ENCODE measurements around the gene ARHGEF39. TPM values are rescaled to one million over a fixed set of nuclear protein-coding genes. Genes with fewer than 3 reads are reported as not detected.

Gene ARHGEF39
- total and polyA plus RNA-seq, 4 donors: 0.25 to 1.8 (median 1.2) TPM

Small RNA genes within 50 kb of the gene (microRNA-seq; reads per million reads assigned to microRNA genes)
- 0 reads per million in 2 donors for gene MIR6852

Other genes with a start within 250 kb of the ARHGEF39 start
- 100 to 1,000 TPM in 1 of 2 donors, 10 to 100 TPM in 1; 65.8 to 112 TPM for gene RUSC2, start 175.1 kb downstream of the ARHGEF39 start, total RNA-seq
- 10 to 100 TPM; 11.0 to 58.3 TPM for gene RUSC2, start 175.1 kb downstream of the ARHGEF39 start, polyA plus RNA-seq
- gene TESK1, start 59.9 kb downstream of the ARHGEF39 start, total RNA-seq: 10 to 100 TPM; 52.1 to 58.2 TPM
- 10 to 100 TPM; 23.8 to 81.0 TPM for gene TESK1, start 59.9 kb downstream of the ARHGEF39 start, polyA plus RNA-seq
- gene CD72, start 46.8 kb downstream of the ARHGEF39 start, total RNA-seq: 10 to 100 TPM in 1 of 2 donors, 1 to 10 TPM in 1; 3.7 to 11.5 TPM
- 1 to 10 TPM; 1.6 to 3.4 TPM for gene CD72, start 46.8 kb downstream of the ARHGEF39 start, polyA plus RNA-seq
- 1 to 10 TPM in 1 of 2 donors, under 1 TPM in 1; 0.65 to 1.3 TPM for gene SIT1, start 14.3 kb downstream of the ARHGEF39 start, total RNA-seq
- 1 to 10 TPM; 1.0 to 1.1 TPM for gene SIT1, start 14.3 kb downstream of the ARHGEF39 start, polyA plus RNA-seq
- gene RMRP, start 7.2 kb downstream of the ARHGEF39 start, total RNA-seq: over 10,000 TPM; 14,949 to 16,694 TPM
- gene RMRP, start 7.2 kb downstream of the ARHGEF39 start, polyA plus RNA-seq: not detected
- 10 to 100 TPM; 53.7 to 79.6 TPM for gene CCDC107, start 6.9 kb downstream of the ARHGEF39 start, total RNA-seq
- gene CCDC107, start 6.9 kb downstream of the ARHGEF39 start, polyA plus RNA-seq: 100 to 1,000 TPM in 1 of 2 donors, 10 to 100 TPM in 1; 65.7 to 224 TPM
- 1 to 10 TPM; 4.3 to 8.8 TPM for gene CA9, start 8.7 kb upstream of the ARHGEF39 start, total RNA-seq
- under 1 TPM in 1 of 2 donors, not detected in 1; 0.79 TPM for gene CA9, start 8.7 kb upstream of the ARHGEF39 start, polyA plus RNA-seq
- 1,000 to 10,000 TPM; 1,614 to 5,973 TPM for gene TPM2, start 24.7 kb upstream of the ARHGEF39 start, total RNA-seq
- gene TPM2, start 24.7 kb upstream of the ARHGEF39 start, polyA plus RNA-seq: 1,000 to 10,000 TPM; 7,224 to 9,377 TPM
- gene TLN1, start 67.0 kb upstream of the ARHGEF39 start, total RNA-seq: 1,000 to 10,000 TPM in 1 of 2 donors, 100 to 1,000 TPM in 1; 735 to 1,271 TPM
- 100 to 1,000 TPM; 160 to 382 TPM for gene TLN1, start 67.0 kb upstream of the ARHGEF39 start, polyA plus RNA-seq
- gene CREB3, start 67.5 kb upstream of the ARHGEF39 start, total RNA-seq: 10 to 100 TPM; 39.5 to 51.3 TPM
- gene CREB3, start 67.5 kb upstream of the ARHGEF39 start, polyA plus RNA-seq: 10 to 100 TPM; 46.2 to 62.0 TPM
- 10 to 100 TPM; 83.8 to 83.9 TPM for gene GBA2, start 84.0 kb upstream of the ARHGEF39 start, total RNA-seq
- 100 to 1,000 TPM in 1 of 2 donors, 10 to 100 TPM in 1; 18.5 to 122 TPM for gene GBA2, start 84.0 kb upstream of the ARHGEF39 start, polyA plus RNA-seq
- gene RGP1, start 84.1 kb upstream of the ARHGEF39 start, total RNA-seq: 10 to 100 TPM; 30.0 to 32.4 TPM
- 10 to 100 TPM; 11.0 to 13.0 TPM for gene RGP1, start 84.1 kb upstream of the ARHGEF39 start, polyA plus RNA-seq
- gene MSMP, start 89.1 kb upstream of the ARHGEF39 start, total RNA-seq: 1 to 10 TPM; 2.0 TPM
- not detected for gene MSMP, start 89.1 kb upstream of the ARHGEF39 start, polyA plus RNA-seq
- gene NPR2, start 126.4 kb upstream of the ARHGEF39 start, total RNA-seq: 10 to 100 TPM; 39.7 to 45.6 TPM
- 10 to 100 TPM; 13.3 to 85.0 TPM for gene NPR2, start 126.4 kb upstream of the ARHGEF39 start, polyA plus RNA-seq
- gene SPAG8, start 147.1 kb upstream of the ARHGEF39 start, total RNA-seq: 1 to 10 TPM in 1 of 2 donors, under 1 TPM in 1; 0.71 to 3.0 TPM
- gene SPAG8, start 147.1 kb upstream of the ARHGEF39 start, polyA plus RNA-seq: 1 to 10 TPM in 1 of 2 donors, not detected in 1; 4.4 TPM
- 10 to 100 TPM; 21.3 to 26.0 TPM for gene HINT2, start 149.8 kb upstream of the ARHGEF39 start, total RNA-seq
- gene HINT2, start 149.8 kb upstream of the ARHGEF39 start, polyA plus RNA-seq: 10 to 100 TPM; 34.8 to 61.5 TPM
- not detected for gene FAM221B, start 163.5 kb upstream of the ARHGEF39 start, total RNA-seq
- gene FAM221B, start 163.5 kb upstream of the ARHGEF39 start, polyA plus RNA-seq: under 1 TPM in 1 of 2 donors, not detected in 1; 0.13 TPM
- 10 to 100 TPM; 16.3 to 20.8 TPM for gene TMEM8B, start 164.0 kb upstream of the ARHGEF39 start, total RNA-seq
- gene TMEM8B, start 164.0 kb upstream of the ARHGEF39 start, polyA plus RNA-seq: 10 to 100 TPM in 1 of 2 donors, 1 to 10 TPM in 1; 6.8 to 31.2 TPM
- gene OR13J1, start 205.2 kb upstream of the ARHGEF39 start, total RNA-seq: not detected
- gene OR13J1, start 205.2 kb upstream of the ARHGEF39 start, polyA plus RNA-seq: not detected
- 10 to 100 TPM; 14.2 to 23.1 TPM for gene HRCT1, start 241.0 kb upstream of the ARHGEF39 start, total RNA-seq
- gene HRCT1, start 241.0 kb upstream of the ARHGEF39 start, polyA plus RNA-seq: 10 to 100 TPM; 17.4 to 25.7 TPM
- 1 to 10 TPM; 4.0 to 4.5 TPM for gene SPAAR, start 244.3 kb upstream of the ARHGEF39 start, total RNA-seq
- under 1 TPM in 1 of 2 donors, not detected in 1; 0.82 TPM for gene SPAAR, start 244.3 kb upstream of the ARHGEF39 start, polyA plus RNA-seq